Esophagus muscularis mucosa (tissue), 3 donors: ENCODE results near the gene TOX2.

Source experiments
- POLR2A ChIP-seq: fragments of 450-650 bp; IDR thresholded peaks from one replicate; pipeline ENCODE4 v1.6.1; 2017; ENCODE audit warnings: antibody characterized with exemption, moderate library complexity, mild to moderate bottlenecking, low read depth
- POLR2AphosphoS5 ChIP-seq, 2 donors: sonication (generic); formaldehyde crosslinking; IDR thresholded peaks; one replicate each; pipeline ENCODE4 v1.6.1; 2017; ENCODE audit warnings: antibody characterized with exemption in 2 of 2
- TF ChIP-seq, protein P1 (sequence below), 3 experiments: fragments of 200-600 bp in 2 of 3; fragments of 450-650 bp in 1 of 3; sonication (generic) in 2 of 3; IDR thresholded peaks; one replicate each; pipeline ENCODE4 v1.5.1; 2017 to 2019; ENCODE audit warnings: antibody characterized with exemption in 3 of 3, mild to moderate bottlenecking in 2 of 3, moderate library complexity in 1 of 3

DNA sequence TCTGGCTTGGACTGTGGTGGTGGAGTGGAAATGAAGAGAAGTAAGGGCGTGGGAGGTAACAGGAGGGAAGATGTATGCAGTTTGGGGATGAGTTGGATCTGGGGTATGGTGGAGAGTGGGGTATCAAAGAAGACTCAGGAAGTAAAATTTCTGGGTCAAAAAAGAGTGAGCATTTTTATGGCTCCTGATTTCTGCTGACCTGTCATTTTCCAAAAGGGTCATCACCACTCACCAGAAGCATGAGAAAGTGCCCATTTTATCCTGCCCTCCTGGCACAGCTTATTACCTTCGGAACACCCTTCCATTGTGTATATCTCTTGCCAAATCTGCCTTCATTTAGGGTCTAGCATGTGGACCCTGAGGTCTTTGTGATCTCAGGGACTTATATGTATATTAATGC, 17.3 kb downstream of the TOX2 start:
- TF ChIP-seq, protein P1, sequence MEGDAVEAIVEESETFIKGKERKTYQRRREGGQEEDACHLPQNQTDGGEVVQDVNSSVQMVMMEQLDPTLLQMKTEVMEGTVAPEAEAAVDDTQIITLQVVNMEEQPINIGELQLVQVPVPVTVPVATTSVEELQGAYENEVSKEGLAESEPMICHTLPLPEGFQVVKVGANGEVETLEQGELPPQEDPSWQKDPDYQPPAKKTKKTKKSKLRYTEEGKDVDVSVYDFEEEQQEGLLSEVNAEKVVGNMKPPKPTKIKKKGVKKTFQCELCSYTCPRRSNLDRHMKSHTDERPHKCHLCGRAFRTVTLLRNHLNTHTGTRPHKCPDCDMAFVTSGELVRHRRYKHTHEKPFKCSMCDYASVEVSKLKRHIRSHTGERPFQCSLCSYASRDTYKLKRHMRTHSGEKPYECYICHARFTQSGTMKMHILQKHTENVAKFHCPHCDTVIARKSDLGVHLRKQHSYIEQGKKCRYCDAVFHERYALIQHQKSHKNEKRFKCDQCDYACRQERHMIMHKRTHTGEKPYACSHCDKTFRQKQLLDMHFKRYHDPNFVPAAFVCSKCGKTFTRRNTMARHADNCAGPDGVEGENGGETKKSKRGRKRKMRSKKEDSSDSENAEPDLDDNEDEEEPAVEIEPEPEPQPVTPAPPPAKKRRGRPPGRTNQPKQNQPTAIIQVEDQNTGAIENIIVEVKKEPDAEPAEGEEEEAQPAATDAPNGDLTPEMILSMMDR (IDR thresholded peaks at IDR 0.05), result no peak
- TF ChIP-seq POLR2A (no peak), POLR2AphosphoS5 (IDR thresholded peaks at IDR 0.05) (no peak)
